GM10248 (cell line): Measurements from ENCODE around the gene ZNF384.

Source experiments
- CTCF ChIA-PET: fragments of 300-600 bp; sonication (Branson Sonifier 250); formaldehyde crosslinking; extraction: SDS; loops from one replicate; lab custom pipeline; 2021; ENCODE audit warnings: antibody characterized with exemption; lab: Yijun Ruan, JAX
- POLR2A ChIA-PET: fragments of 350-650 bp; sonication (Branson Sonifier 250); formaldehyde crosslinking; extraction: SDS; loops from one replicate; lab custom pipeline; 2020; ENCODE audit warnings: antibody characterized with exemption; lab: Yijun Ruan, JAX
- DNase-seq: peaks from one replicate; pipeline ENCODE4 v3.0.0; 2012; ENCODE audit errors: extremely low spot score
- CTCF ChIP-seq: IDR thresholded peaks from 2 replicates; pipeline ENCODE4 v1.5.1; 2012; ENCODE audit warnings: mild to moderate bottlenecking, low read depth; ENCODE audit errors: extremely low read depth, missing control alignments, control extremely low read depth

Gene ZNF384

GRCh38 chr12:6694701-6695100 lies 5.5 kb upstream of the ZNF384 start:
- DNase-seq = no peak
- no peak for TF ChIP-seq CTCF
- ChIA-PET CTCF (interaction anchor here (1.6 kb wide), 1 partner anchor 76 kb away, joined by 3 read pairs; no protein-coding TSS in a partner anchor), POLR2A (no interaction called here)

GRCh38 chr12:6693832-6694355 lies 4.7 kb upstream of the ZNF384 start:
- TF ChIP-seq CTCF = no peak
- ChIA-PET POLR2A (no interaction called here), CTCF (interaction anchor here (1.4 to 1.6 kb wide), 2 partner anchors 75 to 87 kb away, joined by 3 read pairs; no protein-coding TSS in a partner anchor)
- no peak for DNase-seq

DNA sequence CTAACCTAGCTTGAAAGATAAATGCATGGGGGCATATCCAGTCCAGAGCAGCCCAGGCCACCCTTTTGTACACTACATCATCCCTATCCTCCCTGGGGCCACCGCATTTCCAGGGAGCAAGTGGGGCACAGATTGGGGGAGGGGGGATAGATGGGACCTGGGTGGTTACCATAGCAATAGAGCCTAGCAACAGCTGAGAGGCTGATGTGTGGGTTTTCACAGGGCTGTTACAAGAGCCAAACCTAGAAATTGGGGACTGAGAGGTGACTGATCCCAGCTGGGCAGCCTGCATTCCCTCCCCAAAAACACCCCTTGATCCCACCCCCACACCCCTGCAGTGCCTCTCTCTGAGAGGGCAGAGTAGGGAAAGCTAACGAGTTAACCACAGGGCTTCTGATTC lies 3.7 kb upstream of the ZNF384 start:
- ChIA-PET CTCF (interaction anchor here (0.6 to 1.7 kb wide), 9 partner anchors 9 to 272 kb away, joined by 3 to 5 read pairs (median 3); partner anchors contain the start of gene MLF2), POLR2A (no interaction called here)
- DNase-seq = no peak
- TF ChIP-seq CTCF = no peak

GRCh38 chr12:6691473-6691872 lies 2.3 kb upstream of the ZNF384 start:
- POLR2A ChIA-PET = no interaction called here
- no peak for TF ChIP-seq CTCF
- CTCF ChIA-PET = interaction anchor here (1.0 to 1.7 kb wide), 3 partner anchors 23 to 273 kb away, joined by 3 to 4 read pairs (median 3); no protein-coding TSS in a partner anchor
- no peak for DNase-seq

GRCh38 chr12:6688543-6688998 lies 604 bp downstream of the ZNF384 start:
- no peak for DNase-seq
- TF ChIP-seq CTCF = no peak
- CTCF ChIA-PET = interaction anchor here (0.9 to 2.0 kb wide), 9 partner anchors 10 to 148 kb away, joined by 3 to 9 read pairs (median 4); partner anchors contain the start of gene COPS7A

GRCh38 chr12:6685814-6686213 lies 3.4 kb downstream of the ZNF384 start:
- DNase-seq = no peak
- TF ChIP-seq CTCF = no peak
- ChIA-PET CTCF (interaction anchor here (1.2 to 2.5 kb wide), 2 partner anchors 17 to 132 kb away, joined by 3 to 9 read pairs; no protein-coding TSS in a partner anchor), POLR2A (interaction anchor here (0.5 to 1.3 kb wide), 3 partner anchors 17 to 110 kb away, joined by 3 to 7 read pairs (median 3); no protein-coding TSS in a partner anchor)

More at GRCh38 chr12:6688543-6688998, 604 bp downstream of the ZNF384 start:
- POLR2A ChIA-PET = interaction anchor here (1.0 to 1.7 kb wide), 7 partner anchors 8 to 195 kb away, joined by 3 to 17 read pairs (median 8); partner anchors contain the start of genes COPS7A, GAPDH, MRPL51 and TPI1
